Prostate gland (tissue), 2 donors: ENCODE data around the gene ALKBH5.

Experiments
- POLR2A ChIP-seq: fragments of 450-650 bp; IDR thresholded peaks from one replicate; pipeline ENCODE4 v1.6.1; 2016; ENCODE audit warnings: antibody characterized with exemption, mild to moderate bottlenecking
- POLR2AphosphoS5 ChIP-seq: sonication (generic); formaldehyde crosslinking; IDR thresholded peaks from one replicate; pipeline ENCODE4 v1.6.1; 2017; ENCODE audit warnings: antibody characterized with exemption
- TF ChIP-seq, protein P1 (sequence below), 4 experiments: fragments of 200-600 bp in 2 of 4; fragments of 450-650 bp in 2 of 4; sonication (generic) in 2 of 4; IDR thresholded peaks; 1 replicate in 3 of 4; 2 replicates in 1 of 4; pipeline ENCODE4 v1.5.1; 2016 to 2019; ENCODE audit warnings: antibody characterized with exemption in 4 of 4, mild to moderate bottlenecking in 2 of 4, moderate library complexity in 2 of 4

- peak; percentile 23 for TF ChIP-seq POLR2A
- TF ChIP-seq POLR2AphosphoS5: no peak
- TF ChIP-seq, protein P1, sequence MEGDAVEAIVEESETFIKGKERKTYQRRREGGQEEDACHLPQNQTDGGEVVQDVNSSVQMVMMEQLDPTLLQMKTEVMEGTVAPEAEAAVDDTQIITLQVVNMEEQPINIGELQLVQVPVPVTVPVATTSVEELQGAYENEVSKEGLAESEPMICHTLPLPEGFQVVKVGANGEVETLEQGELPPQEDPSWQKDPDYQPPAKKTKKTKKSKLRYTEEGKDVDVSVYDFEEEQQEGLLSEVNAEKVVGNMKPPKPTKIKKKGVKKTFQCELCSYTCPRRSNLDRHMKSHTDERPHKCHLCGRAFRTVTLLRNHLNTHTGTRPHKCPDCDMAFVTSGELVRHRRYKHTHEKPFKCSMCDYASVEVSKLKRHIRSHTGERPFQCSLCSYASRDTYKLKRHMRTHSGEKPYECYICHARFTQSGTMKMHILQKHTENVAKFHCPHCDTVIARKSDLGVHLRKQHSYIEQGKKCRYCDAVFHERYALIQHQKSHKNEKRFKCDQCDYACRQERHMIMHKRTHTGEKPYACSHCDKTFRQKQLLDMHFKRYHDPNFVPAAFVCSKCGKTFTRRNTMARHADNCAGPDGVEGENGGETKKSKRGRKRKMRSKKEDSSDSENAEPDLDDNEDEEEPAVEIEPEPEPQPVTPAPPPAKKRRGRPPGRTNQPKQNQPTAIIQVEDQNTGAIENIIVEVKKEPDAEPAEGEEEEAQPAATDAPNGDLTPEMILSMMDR (IDR thresholded peaks at IDR 0.05): no peak
Measured at GRCh38 chr17:18235743-18236256, 52.2 kb downstream of the ALKBH5 start.
